ENCODE results near the gene FAM237B. TPM values are rescaled to one million over a fixed set of nuclear protein-coding genes. Genes with fewer than 3 reads are reported as not detected.
A peak's percentile ranks its signal among the peaks of the same experiment; 100 is the strongest.

The FAM237B gene
- total and polyA plus RNA-seq, 9 of the 15 experiments (the other 6 are each of a cell fraction or from before 2014, with no cell fraction given) = not detected

- TF ChIP-seq ZNF316 (IDR thresholded peaks at IDR 0.05) = peak; percentile 86
- TF ChIP-seq, protein P1, sequence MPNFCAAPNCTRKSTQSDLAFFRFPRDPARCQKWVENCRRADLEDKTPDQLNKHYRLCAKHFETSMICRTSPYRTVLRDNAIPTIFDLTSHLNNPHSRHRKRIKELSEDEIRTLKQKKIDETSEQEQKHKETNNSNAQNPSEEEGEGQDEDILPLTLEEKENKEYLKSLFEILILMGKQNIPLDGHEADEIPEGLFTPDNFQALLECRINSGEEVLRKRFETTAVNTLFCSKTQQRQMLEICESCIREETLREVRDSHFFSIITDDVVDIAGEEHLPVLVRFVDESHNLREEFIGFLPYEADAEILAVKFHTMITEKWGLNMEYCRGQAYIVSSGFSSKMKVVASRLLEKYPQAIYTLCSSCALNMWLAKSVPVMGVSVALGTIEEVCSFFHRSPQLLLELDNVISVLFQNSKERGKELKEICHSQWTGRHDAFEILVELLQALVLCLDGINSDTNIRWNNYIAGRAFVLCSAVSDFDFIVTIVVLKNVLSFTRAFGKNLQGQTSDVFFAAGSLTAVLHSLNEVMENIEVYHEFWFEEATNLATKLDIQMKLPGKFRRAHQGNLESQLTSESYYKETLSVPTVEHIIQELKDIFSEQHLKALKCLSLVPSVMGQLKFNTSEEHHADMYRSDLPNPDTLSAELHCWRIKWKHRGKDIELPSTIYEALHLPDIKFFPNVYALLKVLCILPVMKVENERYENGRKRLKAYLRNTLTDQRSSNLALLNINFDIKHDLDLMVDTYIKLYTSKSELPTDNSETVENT (CRISPR knock-in tag; IDR thresholded peaks at IDR 0.05) = no peak
Measured at GRCh38 chr7:90270431-90271178, 50.5 kb downstream of the FAM237B start (continued).

DNA sequence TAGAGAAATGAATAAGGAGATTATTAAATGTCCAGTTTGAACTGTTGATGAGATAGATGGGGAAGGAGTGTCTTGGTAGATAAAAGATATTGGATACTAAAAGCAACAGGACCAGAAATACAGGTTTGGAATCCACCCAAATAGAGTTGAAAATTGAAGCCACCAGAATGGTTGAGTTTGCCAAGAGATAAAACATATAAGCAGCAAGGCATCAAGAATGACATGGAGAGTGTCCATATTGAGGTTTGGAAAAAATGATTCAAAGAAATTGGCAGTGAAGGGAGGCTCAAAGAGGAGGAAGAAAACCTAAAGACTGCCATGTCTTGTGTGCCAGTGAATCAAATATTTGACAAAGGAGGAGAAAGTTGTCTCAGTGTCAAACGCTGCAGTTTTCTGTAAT, 51.9 kb downstream of the FAM237B start:
- in situ Hi-C loops (cut with MboI) (no loop called here), intact Hi-C loops (cut with micrococcal nuclease) (no loop called here)
- Histone ChIP-seq H3K27ac (ENCODE audit: extremely low read depth, low read depth, low read length) (no peak overlapping the region), H3K9ac (ENCODE audit: insufficient read depth in 1 of 2, low read depth in 2 of 2, low read length in 2 of 2) (no peak overlapping the region), H3K36me3 (ENCODE audit: control insufficient read depth, insufficient read depth, low read length) (no peaks in the 10 kb centered on the region), H2AFZ (ENCODE audit: low read depth, low read length) (no peak overlapping the region), H3K27me3 (ENCODE audit: control insufficient read depth in 2 of 2, insufficient read depth in 2 of 2, low read length in 2 of 2) (no peaks in the 10 kb centered on the region; a peak in 1 of 5 replicates), H3K9me3 (replicated peaks; ENCODE audit: control insufficient read depth, insufficient read depth, low read depth, low read length) (no peaks in the 10 kb centered on the region), H3K4me3 (no peak overlapping the region), H3K4me1 (replicated peaks in 1 of 2; ENCODE audit: control insufficient read depth in 2 of 2, insufficient read depth in 2 of 2, low read length in 2 of 2) (no peaks in the 10 kb centered on the region), H3K9me1 (ENCODE audit: control insufficient read depth, insufficient read depth, low read length) (no peaks in the 10 kb centered on the region), H4K20me1 (replicated peaks; ENCODE audit: control insufficient read depth, insufficient read depth, low read length) (no peaks in the 10 kb centered on the region), H3K79me2 (ENCODE audit: control insufficient read depth, insufficient read depth, low read length) (no peaks in the 10 kb centered on the region), H3K4me2 (ENCODE audit: insufficient read depth, low read length) (no peak overlapping the region)
- POLR2A ChIA-PET = interaction anchor here (0.7 to 1.1 kb wide), 2 partner anchors 9 to 996 kb away, joined by 3 read pairs; no protein-coding TSS in a partner anchor
- DNase-seq (ENCODE audit: extremely low read depth in 1 of 4, low spot score in 3 of 4) (no peak), ATAC-seq (no peak), FAIRE-seq (no peak)
- BruUV-seq (replicated peaks) = no TSS peak
- CTCF ChIA-PET (ENCODE audit: low intra/inter-chr PET ratio) = interaction anchor here (0.5 kb wide), 1 partner anchor 117 kb away, joined by 3 read pairs; no protein-coding TSS in a partner anchor
- TF ChIP-seq TCF15 (CRISPR knock-in tag; IDR thresholded peaks at IDR 0.05) = no peak
- no peak for TF ChIP-seq HLTF (IDR thresholded peaks at IDR 0.05)
- no peak for TF ChIP-seq FOXK1 (CRISPR knock-in tag; IDR thresholded peaks at IDR 0.05; ENCODE audit: borderline replicate concordance)
- TF ChIP-seq HDGF (IDR thresholded peaks at IDR 0.05) = no peak
- no peak for TF ChIP-seq PTBP1 (IDR thresholded peaks at IDR 0.05; ENCODE audit: low read depth, low read length)
- no peak for TF ChIP-seq ETS2 (tag; IDR thresholded peaks at IDR 0.05; ENCODE audit: borderline replicate concordance, poor library complexity, severe bottlenecking)
- TF ChIP-seq ZBTB1 (CRISPR knock-in tag; IDR thresholded peaks at IDR 0.05; ENCODE audit: borderline replicate concordance, low read depth) = no peak
- TF ChIP-seq RBM17 (IDR thresholded peaks at IDR 0.05; ENCODE audit: borderline replicate concordance, low read depth, low read length) = no peak
- 0% methylated on average over 1 of the region's 1 CpG for WGBS (ENCODE audit: insufficient coverage, low coverage, missing lambda C conversion rate)
